Vagina (tissue), 2 donors: ENCODE measurements around the gene HSPB2. TPM values are rescaled to one million over a fixed set of nuclear protein-coding genes. Genes with fewer than 3 reads are reported as not detected.
A peak's percentile ranks its signal among the peaks of the same experiment; 100 is the strongest.

ENCODE experiments used
- DNase-seq, 2 donors: peaks; one replicate each; pipeline ENCODE4 v3.0.0-alpha.2; 2017; ENCODE audit errors: extremely low spot score in 2 of 2
- H3K27ac ChIP-seq: fragments of 200-600 bp; sonication (generic); one replicate; pipeline ENCODE4 v1.5.1; 2019
- H3K27me3 ChIP-seq: fragments of 200-600 bp; sonication (generic); one replicate; pipeline ENCODE4 v1.5.1; 2019
- H3K36me3 ChIP-seq, 2 donors: fragments of 200-600 bp; sonication (generic); one replicate each; pipeline ENCODE4 v1.5.1; 2017 to 2019
- H3K4me1 ChIP-seq: fragments of 200-600 bp; sonication (generic); one replicate; pipeline ENCODE4 v1.5.1; 2019
- H3K4me3 ChIP-seq, 2 donors: fragments of 200-600 bp; sonication (generic); 1 replicate in 1 of 2; 2 replicates in 1 of 2; pipeline ENCODE4 v1.5.1; 2016 to 2019
- H3K9me3 ChIP-seq: fragments of 200-600 bp; sonication (generic); one replicate; pipeline ENCODE4 v1.5.1; 2019
- CTCF ChIP-seq, 3 experiments: fragments of 450-650 bp in 2 of 3; fragments of 200-600 bp in 1 of 3; sonication (generic) in 1 of 3; IDR thresholded peaks; one replicate each; pipeline ENCODE4 v1.5.1; 2017 to 2019; ENCODE audit warnings: antibody characterized with exemption in 3 of 3, mild to moderate bottlenecking in 2 of 3, moderate library complexity in 2 of 3
- POLR2A ChIP-seq, 2 donors: fragments of 450-650 bp; IDR thresholded peaks; one replicate each; pipeline ENCODE4 v1.6.1; 2017; ENCODE audit warnings: antibody characterized with exemption in 2 of 2, mild to moderate bottlenecking in 2 of 2, moderate library complexity in 2 of 2
- POLR2AphosphoS5 ChIP-seq, 2 donors: sonication (generic); formaldehyde crosslinking; IDR thresholded peaks; one replicate each; pipeline ENCODE4 v1.9.0; 2017; ENCODE audit warnings: antibody characterized with exemption in 2 of 2, mild to moderate bottlenecking in 2 of 2, low read depth in 1 of 2; ENCODE audit not compliant: insufficient read depth in 1 of 2
- intact Hi-C: fragments of 100-400 bp; cut with DNase I; formaldehyde crosslinking; loops from one replicate; pipeline ENCODE4 v1.15.1; 2023
- total RNA-seq: library from RNA; depleted of rRNA; stranded (reverse); fragments of >200 nt; gene quantifications from one replicate; pipeline ENCODE4 v1.2.3, GENCODE V29; 2016

Gene HSPB2
- total RNA-seq, 1 donor from 2014 or later = not detected

- H3K4me1 ChIP-seq = peaks cover 13% of the 10 kb centered on the region
- intact Hi-C loops = no loop called here
Observed at GRCh38 chr11:111933872-111934271, 21.3 kb downstream of the HSPB2 start.

GRCh38 chr11:111934306-111934705 lies 21.8 kb downstream of the HSPB2 start:
- Histone ChIP-seq H3K36me3 (no peaks in the 10 kb centered on the region), H3K27ac (no peak overlapping the region), H3K4me1 (peaks cover 13% of the 10 kb centered on the region), H3K9me3 (no peaks in the 10 kb centered on the region), H3K27me3 (no peaks in the 10 kb centered on the region), H3K4me3 (no peak overlapping the region)
- TF ChIP-seq POLR2AphosphoS5 (IDR thresholded peaks at IDR 0.05; ENCODE audit: insufficient read depth in 1 of 2, low read depth in 1 of 2) (no peak), POLR2A (IDR thresholded peaks at IDR 0.05) (no peak), CTCF (IDR thresholded peaks at IDR 0.05) (no peak)
- no peak for DNase-seq
- intact Hi-C loops = no loop called here

More at GRCh38 chr11:111933872-111934271, 21.3 kb downstream of the HSPB2 start:
- H3K27ac ChIP-seq = no peak overlapping the region
- no peaks in the 10 kb centered on the region for H3K9me3 ChIP-seq
- no peaks in the 10 kb centered on the region for H3K27me3 ChIP-seq
- no peak overlapping the region for H3K4me3 ChIP-seq
- TF ChIP-seq POLR2A (IDR thresholded peaks at IDR 0.05) (no peak), POLR2AphosphoS5 (IDR thresholded peaks at IDR 0.05; ENCODE audit: insufficient read depth in 1 of 2, low read depth in 1 of 2) (no peak), CTCF (IDR thresholded peaks at IDR 0.05) (no peak)
- no peak for DNase-seq
- no peaks in the 10 kb centered on the region for H3K36me3 ChIP-seq

- peak overlapping the region; percentile 80 for H3K27ac ChIP-seq
- no peaks in the 10 kb centered on the region for H3K36me3 ChIP-seq
- peaks cover 13% of the 10 kb centered on the region for H3K4me1 ChIP-seq
- no peak overlapping the region for H3K4me3 ChIP-seq
- no peak for TF ChIP-seq POLR2A (IDR thresholded peaks at IDR 0.05)
- TF ChIP-seq CTCF (IDR thresholded peaks at IDR 0.05) = no peak
- no peak for TF ChIP-seq POLR2AphosphoS5 (IDR thresholded peaks at IDR 0.05; ENCODE audit: insufficient read depth in 1 of 2, low read depth in 1 of 2)
- DNase-seq = no peak
- H3K9me3 ChIP-seq = no peaks in the 10 kb centered on the region
- intact Hi-C loops = loop anchor here (5.0 kb wide), 1 partner anchor 42 kb away; no protein-coding TSS in a partner anchor
- H3K27me3 ChIP-seq = no peaks in the 10 kb centered on the region
Observed at GRCh38 chr11:111935317-111936039, 22.9 kb downstream of the HSPB2 start.

- Histone ChIP-seq H3K9me3 (no peaks in the 10 kb centered on the region), H3K27me3 (no peaks in the 10 kb centered on the region), H3K36me3 (no peaks in the 10 kb centered on the region), H3K4me1 (peaks cover 13% of the 10 kb centered on the region), H3K27ac (peak overlapping the region; percentile 80), H3K4me3 (peak overlapping the region; percentile 55 to 80)
- intact Hi-C loops = loop anchor here (5.0 kb wide), 1 partner anchor 41 kb away; no protein-coding TSS in a partner anchor
- TF ChIP-seq CTCF (IDR thresholded peaks at IDR 0.05) = no peak
- no peak for DNase-seq
Observed at GRCh38 chr11:111936040-111936540, 23.6 kb downstream of the HSPB2 start.

GRCh38 chr11:111937461-111937769 lies 24.9 kb downstream of the HSPB2 start:
- Histone ChIP-seq H3K27ac (peak overlapping the region; percentile 80), H3K9me3 (no peaks in the 10 kb centered on the region), H3K4me3 (peak overlapping the region; percentile 55 to 80), H3K27me3 (no peaks in the 10 kb centered on the region), H3K36me3 (no peaks in the 10 kb centered on the region), H3K4me1 (peaks cover 13% of the 10 kb centered on the region)
- intact Hi-C loops = loop anchor here (5.0 kb wide), 1 partner anchor 40 kb away; no protein-coding TSS in a partner anchor
- no peak for DNase-seq
- no peak for TF ChIP-seq POLR2A (IDR thresholded peaks at IDR 0.05)
- peak in 1 of 2 donors; percentile 3 for TF ChIP-seq POLR2AphosphoS5 (IDR thresholded peaks at IDR 0.05; ENCODE audit: insufficient read depth in 1 of 2, low read depth in 1 of 2)
